HG02588 (cell line): Measurements from ENCODE around the gene FRRS1.
"Not testable (repeated sequence)": the region's sequence is repeated elsewhere in the genome, so short reads cannot be mapped to it uniquely, and the experiment has no call there.

ENCODE experiments used
- ATAC-seq: cut with Tn5 transposase; IDR thresholded peaks from one replicate; pipeline ENCODE4 v1.9.1; 2021; ENCODE audit warnings: mild to moderate bottlenecking, moderate library complexity; ENCODE audit not compliant: unreplicated experiment

FRRS1 gene

DNA sequence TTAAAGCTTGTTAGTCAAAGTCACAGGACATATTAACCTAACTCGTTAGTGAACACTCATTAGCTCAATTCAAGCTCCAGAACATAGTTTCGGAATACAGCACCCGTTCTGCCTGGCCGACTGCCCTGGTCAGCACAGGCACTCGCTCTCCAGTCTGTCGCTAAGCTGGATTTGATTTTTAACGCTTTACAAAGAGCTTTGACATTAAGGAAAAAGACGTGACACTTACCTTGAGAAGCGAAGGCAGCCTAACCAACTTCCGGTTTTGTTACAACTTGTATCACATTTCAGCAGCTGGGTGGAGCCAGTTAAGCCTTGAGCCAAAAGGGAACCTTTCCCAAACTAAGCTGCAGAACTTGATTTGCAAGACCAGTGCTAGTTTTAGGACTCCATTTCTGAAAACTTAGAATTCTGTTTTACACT, at the start of gene FRRS1:
Gene FRRS1 (minus strand): TSS at position 258 of the 423 bp plus-strand sequence. CDS start 17,867 bp downstream, outside the sequence.
- ATAC-seq: peak; percentile 96

DNA sequence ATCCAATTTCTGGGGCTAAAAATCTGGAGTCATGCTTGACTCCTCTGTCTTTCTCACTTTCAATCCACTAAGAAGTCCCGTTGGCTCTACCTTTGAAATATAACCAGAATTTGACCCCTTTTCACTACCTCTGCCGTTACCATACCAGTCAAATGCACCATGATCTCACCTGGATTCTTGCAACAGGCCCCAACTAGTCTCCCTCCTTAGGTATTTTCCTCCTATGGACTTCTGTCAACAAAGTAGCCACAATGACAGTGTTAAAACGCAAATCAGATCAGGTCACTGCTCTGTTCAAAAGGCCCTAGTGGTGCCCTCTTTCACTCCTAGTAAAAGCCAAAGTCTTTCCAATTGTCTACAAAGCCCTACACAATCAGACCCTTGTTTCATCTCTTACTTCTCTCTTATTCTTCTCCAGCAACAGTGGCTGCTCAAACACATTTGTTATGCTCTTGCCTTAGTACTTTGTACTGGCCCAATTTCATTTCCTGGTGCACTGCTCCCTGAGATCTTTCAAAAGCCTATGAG, 48.0 kb upstream of the FRRS1 start:
- ATAC-seq: no peak

GRCh38 chr1:99811747-99812146, 45.3 kb upstream of the FRRS1 start:
- no peak for ATAC-seq

DNA sequence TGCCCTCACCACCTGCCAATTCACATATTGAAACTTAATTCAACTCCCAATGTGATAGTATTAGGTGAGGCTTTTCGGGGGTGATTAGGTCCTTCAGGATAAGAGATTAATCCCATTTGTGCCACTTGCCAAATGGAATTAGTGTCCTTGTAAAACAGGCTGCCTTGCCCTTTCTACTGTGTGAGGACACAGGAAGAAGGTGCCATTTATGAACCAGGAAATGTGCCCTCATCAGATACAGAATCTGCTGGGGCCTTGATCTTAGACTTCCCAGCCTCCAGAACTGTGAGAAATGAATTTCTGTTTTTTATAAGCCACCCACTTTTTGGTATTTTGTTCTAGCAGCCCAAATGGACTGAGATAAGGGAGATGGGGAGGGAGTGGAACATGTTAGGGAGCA, 44.6 kb upstream of the FRRS1 start:
- ATAC-seq: no peak

DNA sequence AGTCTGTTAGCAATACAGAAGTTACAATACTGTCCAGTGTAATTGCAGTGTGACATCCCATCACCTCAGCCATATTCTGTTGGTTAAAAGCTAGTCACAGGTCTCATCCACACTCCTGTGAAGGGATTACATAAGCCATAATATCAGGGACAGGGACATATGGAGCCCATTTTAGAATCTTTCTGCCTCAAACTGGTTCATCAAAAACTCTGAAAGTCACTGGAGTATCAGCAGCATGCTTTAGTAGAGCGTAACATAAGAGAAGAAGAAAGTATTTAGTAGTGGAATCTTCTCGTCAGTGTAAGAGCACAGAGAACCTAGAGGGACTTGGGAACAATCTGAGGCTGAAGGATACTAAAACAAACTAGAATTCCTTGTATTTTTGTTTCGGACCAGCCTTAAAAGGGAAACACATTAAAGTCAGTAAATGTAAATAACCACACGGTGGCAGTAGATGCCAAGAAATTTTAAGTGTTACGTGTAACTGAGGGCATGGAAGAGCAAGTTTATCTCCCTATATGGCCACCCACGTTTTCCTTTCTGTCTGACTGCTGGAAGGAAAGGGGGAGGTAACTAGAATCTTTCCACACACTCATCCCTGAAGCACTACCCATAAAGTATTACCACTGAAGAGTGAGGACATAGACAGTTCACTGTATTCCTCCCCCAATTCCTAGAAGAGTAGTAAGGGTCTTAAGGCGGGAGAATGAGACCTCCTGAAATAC, 42.1 kb upstream of the FRRS1 start:
- ATAC-seq: peak; percentile 86

DNA sequence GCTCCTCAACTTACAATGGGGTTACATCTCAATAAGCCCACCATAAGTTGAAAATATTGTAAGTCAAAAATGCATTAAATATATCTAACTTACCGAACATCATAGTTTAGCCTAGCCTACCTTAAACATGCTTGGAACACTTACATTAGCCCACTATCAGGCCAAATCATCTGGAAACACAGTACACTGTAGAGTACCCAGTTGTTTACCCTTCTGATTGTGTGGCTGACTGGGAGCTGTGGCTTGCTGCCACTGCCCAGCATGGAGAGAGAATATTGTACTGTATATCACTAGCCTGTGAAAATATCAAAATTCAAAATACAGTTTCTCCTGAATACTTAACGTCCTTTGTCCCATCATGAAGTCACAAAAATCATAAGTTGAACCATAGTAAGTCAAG, 40.4 kb upstream of the FRRS1 start:
- ATAC-seq: no peak

- no peak for ATAC-seq
Measured at GRCh38 chr1:99801584-99801983, 35.1 kb upstream of the FRRS1 start.

GRCh38 chr1:99793861-99794260, 27.4 kb upstream of the FRRS1 start:
- not testable (repeated sequence) for ATAC-seq

DNA sequence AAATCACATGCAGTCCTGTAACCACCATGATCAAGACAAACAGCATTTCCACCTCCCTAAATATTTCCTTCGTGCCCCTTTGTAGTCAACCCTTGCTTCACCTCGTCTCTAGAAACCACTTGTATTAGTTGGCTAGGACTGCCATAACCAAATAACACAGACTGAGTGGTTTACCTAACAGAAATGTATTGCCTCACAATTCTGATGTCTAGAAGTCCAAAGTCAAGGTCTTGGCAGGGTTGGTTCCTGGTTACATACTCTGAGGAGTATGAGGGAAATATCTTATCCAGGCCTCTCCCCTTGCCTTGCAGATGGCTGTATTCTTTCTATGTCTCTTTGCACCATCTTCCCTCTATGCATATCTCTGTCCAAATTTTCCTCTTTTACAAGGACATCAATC, 23.3 kb upstream of the FRRS1 start:
- ATAC-seq: no peak

DNA sequence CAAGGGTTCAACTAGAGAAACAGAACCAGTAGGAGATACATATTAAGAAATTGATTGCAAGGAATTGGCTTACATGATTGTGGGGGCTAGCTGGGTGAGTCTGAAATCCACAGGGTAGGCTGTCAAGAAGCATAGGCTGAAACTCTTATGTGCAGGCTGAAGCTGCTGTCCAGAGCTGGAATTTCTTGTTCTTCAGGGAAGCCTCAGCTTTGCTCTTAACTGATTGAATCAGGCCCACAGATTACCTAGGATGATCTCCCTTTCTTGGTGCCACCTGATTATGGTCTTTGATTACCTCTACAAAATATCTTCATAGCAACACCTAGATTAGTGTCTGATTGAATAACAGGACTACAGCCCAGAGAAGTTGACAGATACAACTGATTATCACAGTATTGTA, 22.5 kb upstream of the FRRS1 start:
- ATAC-seq: no peak

DNA sequence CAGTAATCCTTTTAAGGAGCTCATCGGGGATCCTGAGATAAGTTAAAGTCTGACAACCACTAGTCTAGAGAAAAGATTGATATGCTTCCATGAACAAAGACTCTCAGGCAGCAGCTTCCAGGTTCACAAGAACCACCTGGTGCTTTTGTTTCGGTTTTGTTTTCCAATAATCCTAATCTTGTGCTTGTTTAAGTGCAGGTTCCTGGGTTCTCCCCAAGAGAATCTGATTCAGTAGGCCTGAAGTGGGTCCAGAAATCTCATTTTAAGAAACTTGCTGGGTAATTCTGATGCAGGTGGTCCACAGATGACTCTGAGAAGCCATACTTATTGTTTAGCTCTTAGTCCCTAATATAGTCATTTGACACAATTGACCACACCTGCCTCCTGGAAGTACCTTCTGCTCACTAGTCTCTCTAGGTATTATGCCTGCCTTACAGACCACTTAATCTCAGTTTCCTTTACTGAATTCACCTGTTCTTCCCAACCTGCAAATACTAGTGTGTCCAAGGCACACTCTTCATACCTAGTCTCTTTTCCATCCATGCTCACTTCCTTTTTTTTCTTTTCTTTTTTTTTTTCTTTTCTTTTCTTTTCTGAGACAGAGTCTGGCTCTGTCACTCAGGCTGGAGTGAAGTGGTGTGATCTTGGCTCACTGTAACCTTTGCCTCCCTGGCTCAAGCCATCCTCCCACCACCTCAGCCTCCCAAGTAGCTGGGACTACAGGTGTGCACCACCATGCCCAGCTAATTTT, 20.5 kb upstream of the FRRS1 start:
- ATAC-seq: peak; percentile 72

GRCh38 chr1:99784809-99785255, 18.4 kb upstream of the FRRS1 start:
- no peak for ATAC-seq

- ATAC-seq: no peak
Measured at GRCh38 chr1:99784143-99784542, 17.7 kb upstream of the FRRS1 start.

- no peak for ATAC-seq
Measured at GRCh38 chr1:99782920-99783319, 16.5 kb upstream of the FRRS1 start.

- ATAC-seq: no peak
Measured at GRCh38 chr1:99782397-99782796, 16.0 kb upstream of the FRRS1 start.

DNA sequence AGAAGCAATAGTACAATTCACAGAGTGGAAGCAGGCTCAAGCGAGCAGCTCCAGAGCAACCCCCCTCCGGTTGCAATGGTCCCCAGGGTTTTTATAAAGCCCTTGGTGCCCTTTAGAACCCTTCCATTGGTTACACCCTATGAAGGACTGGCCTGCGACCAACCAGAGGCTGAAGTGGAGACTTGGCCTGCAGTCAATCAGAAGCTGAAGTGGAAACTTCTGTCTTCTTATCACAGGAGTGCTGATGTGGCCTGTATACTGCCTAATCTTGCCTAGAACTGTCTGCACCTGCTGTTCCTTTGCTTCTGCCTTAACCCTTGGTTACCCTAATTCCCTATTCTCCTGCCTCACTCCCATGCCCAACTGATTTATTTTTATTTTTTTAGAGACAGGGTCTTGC, 15.4 kb upstream of the FRRS1 start:
- ATAC-seq: no peak

DNA sequence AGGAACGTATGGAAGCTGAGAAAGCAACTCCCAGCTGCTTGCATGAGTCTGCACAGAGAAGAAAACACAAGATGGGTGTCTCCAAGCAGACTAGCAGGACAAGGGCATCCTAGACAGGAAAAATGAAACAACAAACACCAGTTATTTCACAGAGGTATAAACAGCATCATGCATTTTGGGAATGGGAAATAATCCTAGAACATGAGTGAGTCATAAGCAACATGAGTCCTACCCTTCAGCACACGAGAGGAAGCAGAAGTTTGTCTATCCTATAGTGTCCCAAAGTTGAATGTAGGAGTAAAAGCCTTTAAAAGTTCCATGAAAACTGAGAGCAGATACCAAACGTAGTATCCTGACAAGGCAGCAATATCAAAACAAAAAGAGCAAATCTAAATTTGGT, 11.3 kb upstream of the FRRS1 start:
- no peak for ATAC-seq

GRCh38 chr1:99776120-99776519, 9.7 kb upstream of the FRRS1 start:
- no peak for ATAC-seq

GRCh38 chr1:99772809-99773208, 6.4 kb upstream of the FRRS1 start:
- no peak for ATAC-seq

- ATAC-seq: no peak
Measured at GRCh38 chr1:99771513-99771918, 5.1 kb upstream of the FRRS1 start.

GRCh38 chr1:99768524-99769245, 2.2 kb upstream of the FRRS1 start:
- ATAC-seq: no peak
